ENCODE data around the gene CERS6.

CERS6 gene

DNA sequence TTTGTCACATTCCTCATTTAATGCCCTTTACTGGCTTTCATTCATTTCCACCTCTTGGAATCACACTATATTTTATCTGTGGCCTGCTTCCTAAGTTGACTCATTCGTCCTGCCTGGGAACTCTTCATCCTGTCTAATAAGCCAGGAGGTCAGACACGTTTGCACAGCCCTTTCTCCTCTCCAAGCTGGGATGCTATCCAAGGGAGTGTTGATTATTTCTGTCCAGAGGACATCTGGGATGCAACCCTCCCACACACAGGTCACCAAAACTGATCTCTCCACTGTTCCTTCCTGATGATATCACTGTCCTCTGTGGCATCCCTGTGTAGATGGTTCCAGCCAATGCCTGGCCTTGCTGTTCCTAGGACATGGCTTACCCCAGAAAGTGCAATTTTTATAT, 266.5 kb downstream of the CERS6 start:
- TF ChIP-seq ZFX (IDR thresholded peaks at IDR 0.05) = no peak
- TF ChIP-seq, protein P1, sequence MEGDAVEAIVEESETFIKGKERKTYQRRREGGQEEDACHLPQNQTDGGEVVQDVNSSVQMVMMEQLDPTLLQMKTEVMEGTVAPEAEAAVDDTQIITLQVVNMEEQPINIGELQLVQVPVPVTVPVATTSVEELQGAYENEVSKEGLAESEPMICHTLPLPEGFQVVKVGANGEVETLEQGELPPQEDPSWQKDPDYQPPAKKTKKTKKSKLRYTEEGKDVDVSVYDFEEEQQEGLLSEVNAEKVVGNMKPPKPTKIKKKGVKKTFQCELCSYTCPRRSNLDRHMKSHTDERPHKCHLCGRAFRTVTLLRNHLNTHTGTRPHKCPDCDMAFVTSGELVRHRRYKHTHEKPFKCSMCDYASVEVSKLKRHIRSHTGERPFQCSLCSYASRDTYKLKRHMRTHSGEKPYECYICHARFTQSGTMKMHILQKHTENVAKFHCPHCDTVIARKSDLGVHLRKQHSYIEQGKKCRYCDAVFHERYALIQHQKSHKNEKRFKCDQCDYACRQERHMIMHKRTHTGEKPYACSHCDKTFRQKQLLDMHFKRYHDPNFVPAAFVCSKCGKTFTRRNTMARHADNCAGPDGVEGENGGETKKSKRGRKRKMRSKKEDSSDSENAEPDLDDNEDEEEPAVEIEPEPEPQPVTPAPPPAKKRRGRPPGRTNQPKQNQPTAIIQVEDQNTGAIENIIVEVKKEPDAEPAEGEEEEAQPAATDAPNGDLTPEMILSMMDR (conservative IDR thresholded peaks at IDR 0.05) = no peak
- no peak overlapping the region for H3K27ac ChIP-seq

GRCh38 chr2:168723275-168723899, 267.3 kb downstream of the CERS6 start:
- TF ChIP-seq ZFX (IDR thresholded peaks at IDR 0.05) = no peak
- TF ChIP-seq, protein P1 (conservative IDR thresholded peaks at IDR 0.05) = no peak
- no peak overlapping the region for H3K27ac ChIP-seq

DNA sequence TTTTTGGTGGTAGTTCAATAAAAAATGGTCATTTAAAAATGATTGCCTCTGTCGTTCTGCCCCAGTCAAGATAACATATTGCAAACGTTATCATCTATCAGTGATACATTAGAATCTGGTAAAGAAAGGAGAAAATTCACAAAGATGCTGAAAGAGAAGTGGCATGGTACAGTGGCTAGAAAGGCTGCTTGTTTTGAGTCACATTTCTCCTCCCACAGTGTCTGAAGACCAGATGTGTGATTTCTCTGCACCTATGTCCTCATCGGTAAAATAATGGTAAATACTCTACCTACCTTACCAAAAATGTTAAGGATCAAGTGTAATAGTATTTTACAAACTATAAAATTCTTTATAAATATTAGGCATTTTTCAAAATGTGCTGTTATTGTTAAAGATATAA, 270.3 kb downstream of the CERS6 start:
- TF ChIP-seq, protein P1 (conservative IDR thresholded peaks at IDR 0.05) = no peak
- no peak overlapping the region for H3K27ac ChIP-seq

DNA sequence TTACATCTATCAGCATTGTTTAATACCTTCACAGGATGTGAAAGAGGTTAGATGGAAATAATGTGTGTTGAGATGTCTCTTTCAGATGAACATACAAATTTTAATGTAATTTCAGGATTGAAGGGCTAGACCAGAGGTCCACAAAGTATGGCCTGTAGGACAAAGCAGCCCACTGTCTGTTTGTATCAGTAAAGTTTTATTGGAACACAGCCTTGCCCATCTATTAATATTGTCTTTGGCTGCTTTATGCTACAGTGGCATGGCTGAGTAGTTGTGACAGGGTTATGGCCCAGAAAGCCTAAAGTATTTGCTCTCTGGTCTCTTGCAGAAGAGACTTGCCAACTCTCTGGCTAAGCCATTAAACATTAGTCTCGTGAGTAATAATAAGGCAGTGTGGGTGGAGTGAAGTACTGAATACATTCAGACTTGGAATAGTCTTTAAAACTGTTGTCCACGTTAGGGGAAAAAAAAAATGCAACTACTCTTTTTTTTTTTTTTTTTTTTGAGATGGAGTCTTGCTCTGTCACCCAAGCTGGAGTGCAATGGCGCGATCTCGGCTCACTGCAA, 271.9 kb downstream of the CERS6 start:
- TF ChIP-seq ZFX (IDR thresholded peaks at IDR 0.05) = no peak
- TF ChIP-seq, protein P1 (conservative IDR thresholded peaks at IDR 0.05) = no peak
- no peak overlapping the region for H3K27ac ChIP-seq

DNA sequence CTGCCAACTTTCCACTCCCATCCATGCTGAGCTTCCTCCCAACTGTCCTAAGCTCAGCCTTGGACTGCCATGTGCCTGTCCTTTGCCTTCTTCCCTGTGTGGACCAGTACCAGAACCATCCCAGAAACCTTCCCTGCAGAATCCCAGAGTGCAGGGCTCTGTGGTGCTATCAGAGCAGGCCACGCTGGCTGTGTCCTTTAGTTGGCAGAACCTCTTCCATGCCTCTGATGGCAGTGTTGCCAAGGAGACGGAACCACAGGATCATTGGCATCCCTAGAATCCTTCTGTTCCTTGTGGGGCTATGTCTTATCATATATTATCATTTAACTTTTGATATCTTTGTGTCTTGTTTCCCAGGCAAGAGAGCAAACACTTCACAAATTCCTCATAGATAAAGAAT, 273.4 kb downstream of the CERS6 start:
- no peak overlapping the region for H3K27ac ChIP-seq
- TF ChIP-seq, protein P1 (conservative IDR thresholded peaks at IDR 0.05) = no peak
- no peak for TF ChIP-seq ZFX (IDR thresholded peaks at IDR 0.05)

DNA sequence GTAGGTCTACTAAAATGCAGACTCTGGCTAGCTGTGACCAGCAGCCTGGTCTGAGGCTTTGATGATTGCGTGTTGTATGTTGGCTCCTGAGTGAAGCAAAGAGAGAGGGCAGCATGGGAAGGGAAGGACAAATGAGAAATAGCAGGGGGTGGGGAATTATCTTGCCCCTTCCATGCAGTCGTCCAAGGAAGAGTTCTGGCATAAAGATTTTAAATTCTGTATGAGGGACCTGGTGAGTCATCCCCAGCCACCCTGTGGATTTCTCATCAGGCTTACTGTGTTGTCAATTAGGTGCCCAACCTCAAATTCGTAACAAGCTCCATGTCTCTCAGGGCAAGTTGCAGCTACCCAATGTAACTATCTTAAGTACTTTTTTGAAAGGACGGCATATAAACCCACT, 274.3 kb downstream of the CERS6 start:
- TF ChIP-seq, protein P1 (conservative IDR thresholded peaks at IDR 0.05) = no peak
- no peak for TF ChIP-seq ZFX (IDR thresholded peaks at IDR 0.05)
- no peak overlapping the region for H3K27ac ChIP-seq

- H3K27ac ChIP-seq = no peak overlapping the region
- no peak for TF ChIP-seq ZFX (IDR thresholded peaks at IDR 0.05)
- TF ChIP-seq, protein P1 (conservative IDR thresholded peaks at IDR 0.05) = no peak
Observed at GRCh38 chr2:168731002-168731401, 274.9 kb downstream of the CERS6 start.
